SK-N-SH (cell line): ENCODE measurements around the gene ULK1. TPM values are rescaled to one million over a fixed set of nuclear protein-coding genes. Genes with fewer than 3 reads are reported as not detected.

ENCODE experiments used
- CTCF ChIA-PET: fragments of 300-600, 350-600 bp; formaldehyde crosslinking; extraction: SDS; loops from one replicate; lab custom pipeline; 2021; lab: Yijun Ruan, JAX
- POLR2A ChIA-PET: fragments of 350-600 bp; sonication (Branson Sonifier 250); formaldehyde crosslinking; extraction: SDS; loops from one replicate; lab custom pipeline; 2020; ENCODE audit warnings: antibody characterized with exemption, inconsistent platforms; lab: Yijun Ruan, JAX
- DNase-seq: peaks from one replicate; pipeline ENCODE4 v3.0.0; 2012
- H2AFZ ChIP-seq: fragments of 200-600 bp; sonication (generic); 2 replicates; pipeline ENCODE4 v1.8.1; 2016; ENCODE audit warnings: antibody characterized with exemption, mild to moderate bottlenecking, low read depth
- H3F3A ChIP-seq: fragments of 200-600 bp; sonication (generic); replicated peaks from 2 replicates; pipeline ENCODE3; 2016; ENCODE audit warnings: antibody characterized with exemption, mild to moderate bottlenecking; ENCODE audit not compliant: insufficient read depth
- H3K27ac ChIP-seq, 2 experiments: fragments of 200-500 bp in 1 of 2; fragments of 200-600 bp in 1 of 2; sonication (Bioruptor generic) in 1 of 2; sonication (generic), shearing (Covaris generic) in 1 of 2; 2 replicates each; pipeline versions ENCODE4 v1.5.1 to v1.6.1; 2014 to 2016; ENCODE audit warnings: low read depth in 2 of 2, inconsistent platforms in 1 of 2, low read length in 1 of 2, mild to moderate bottlenecking in 1 of 2, mixed read lengths in 1 of 2
- H3K27me3 ChIP-seq: fragments of 200-600 bp; sonication (generic), shearing (Covaris generic); 2 replicates; pipeline ENCODE4 v1.6.1; 2016; ENCODE audit warnings: mixed run types; ENCODE audit not compliant: insufficient read depth
- H3K36me3 ChIP-seq, 2 experiments: fragments of 200-500 bp in 1 of 2; fragments of 200-600 bp in 1 of 2; sonication (Bioruptor generic) in 1 of 2; sonication (generic) in 1 of 2; replicated peaks in 1 of 2; 2 replicates each; pipeline versions ENCODE3 to v1.5.1; 2014 to 2016; ENCODE audit warnings: low read length in 1 of 2, mild to moderate bottlenecking in 1 of 2; ENCODE audit not compliant: insufficient read depth in 2 of 2, control insufficient read depth in 1 of 2
- H3K4me1 ChIP-seq, 2 experiments: fragments of 200-500 bp in 1 of 2; fragments of 200-600 bp in 1 of 2; sonication (Bioruptor generic) in 1 of 2; sonication (generic), shearing (Covaris generic) in 1 of 2; 2 replicates each; pipeline versions ENCODE4 v1.5.1 to v1.6.1; 2014 to 2016; ENCODE audit warnings: low read depth in 1 of 2, low read length in 1 of 2, mixed run types in 1 of 2; ENCODE audit not compliant: insufficient read depth in 2 of 2, control insufficient read depth in 1 of 2
- H3K4me2 ChIP-seq: fragments of 200-600 bp; sonication (generic), shearing (Covaris generic); 2 replicates; pipeline ENCODE4 v1.6.1; 2017; ENCODE audit warnings: mixed run types
- H3K4me3 ChIP-seq, 2 experiments: fragments of 200-500 bp in 1 of 2; fragments of 200-600 bp in 1 of 2; sonication (Bioruptor generic) in 1 of 2; sonication (generic), shearing (Covaris generic) in 1 of 2; 2 replicates each; pipeline versions ENCODE4 v1.5.1 to v1.8.1; 2014 to 2016; ENCODE audit warnings: low read depth in 2 of 2, inconsistent platforms in 1 of 2, low read length in 1 of 2, mild to moderate bottlenecking in 1 of 2, mixed read lengths in 1 of 2, moderate library complexity in 1 of 2
- H3K79me2 ChIP-seq: fragments of 200-600 bp; sonication (generic); 2 replicates; pipeline ENCODE4 v1.8.1; 2017; ENCODE audit warnings: mild to moderate bottlenecking; ENCODE audit not compliant: insufficient read depth
- H3K9ac ChIP-seq: fragments of 200-600 bp; sonication (generic); 2 replicates; pipeline ENCODE4 v1.6.1; 2017; ENCODE audit warnings: mixed run types
- H3K9me2 ChIP-seq: fragments of 200-600 bp; sonication (generic); 2 replicates; pipeline ENCODE4 v1.6.1; 2017; ENCODE audit warnings: mixed run types
- H3K9me3 ChIP-seq: fragments of 200-600 bp; sonication (generic); 2 replicates; pipeline ENCODE4 v1.6.1; 2017; ENCODE audit warnings: mixed run types, mild to moderate bottlenecking, moderate library complexity
- H4K20me1 ChIP-seq: fragments of 200-600 bp; sonication (generic); 2 replicates; pipeline ENCODE4 v1.6.1; 2017; ENCODE audit warnings: mild to moderate bottlenecking, mixed run types; ENCODE audit not compliant: insufficient read depth
- CHD2 ChIP-seq: fragments of 150-350 bp; IDR thresholded peaks from 2 replicates; pipeline ENCODE4 v1.6.1; 2018; ENCODE audit warnings: low read length; ENCODE audit not compliant: partially characterized antibody
- EP300 ChIP-seq, 2 experiments: IDR thresholded peaks; 2 replicates each; pipeline versions ENCODE4 v1.4.0 to v1.6.1; 2012; ENCODE audit warnings: borderline replicate concordance in 1 of 2, low read depth in 1 of 2, low read length in 1 of 2
- EZH2phosphoT487 ChIP-seq: fragments of 200-600 bp; sonication (generic); IDR thresholded peaks from 2 replicates; pipeline ENCODE4 v1.6.1; 2017; ENCODE audit warnings: low read depth, mixed run types, mild to moderate bottlenecking, antibody characterized with exemption, moderate library complexity, borderline replicate concordance
- FOSL2 ChIP-seq: IDR thresholded peaks from 2 replicates; pipeline ENCODE4 v1.4.0; 2012; ENCODE audit warnings: low read depth, mild to moderate bottlenecking, moderate library complexity, borderline replicate concordance
- FOXJ3 ChIP-seq: sonication (generic); formaldehyde crosslinking; IDR thresholded peaks from 2 replicates; pipeline ENCODE4 v1.5.1; 2020; ENCODE audit warnings: mild to moderate bottlenecking, missing genetic modification reagents
- FOXM1 ChIP-seq: IDR thresholded peaks from 2 replicates; pipeline ENCODE4 v1.4.0; 2012; ENCODE audit warnings: low read depth, mild to moderate bottlenecking
- GABPA ChIP-seq: IDR thresholded peaks from 2 replicates; pipeline ENCODE4 v1.4.0; 2012; ENCODE audit warnings: low read depth, mild to moderate bottlenecking
- GATA2 ChIP-seq: sonication (generic); formaldehyde crosslinking; IDR thresholded peaks from 2 replicates; pipeline ENCODE4 v1.5.0; 2020; ENCODE audit warnings: mild to moderate bottlenecking, missing genetic modification reagents
- MAX ChIP-seq: IDR thresholded peaks from 2 replicates; pipeline ENCODE4 v1.4.0; 2012; ENCODE audit warnings: low read depth
- MEF2A ChIP-seq: IDR thresholded peaks from 2 replicates; pipeline ENCODE4 v1.4.0; 2012; ENCODE audit warnings: low read depth, borderline replicate concordance
- POLR2AphosphoS5 ChIP-seq: IDR thresholded peaks from 2 replicates; pipeline ENCODE4 v1.6.1; 2012; ENCODE audit warnings: low read depth, low read length
- REST ChIP-seq: IDR thresholded peaks from 2 replicates; pipeline ENCODE4 v1.6.1; 2012; ENCODE audit warnings: mild to moderate bottlenecking, low read depth, low read length, moderate library complexity
- SMC3 ChIP-seq: IDR thresholded peaks from 2 replicates; pipeline ENCODE4 v1.6.1; 2012; ENCODE audit warnings: low read depth, low read length, improper control_type of control experiment
- USF2 ChIP-seq: fragments of 150-350 bp; IDR thresholded peaks from 2 replicates; pipeline ENCODE4 v1.6.1; 2017; ENCODE audit warnings: antibody characterized with exemption, low read length, low read depth, borderline replicate concordance
- YY1 ChIP-seq: IDR thresholded peaks from 2 replicates; pipeline ENCODE4 v1.4.0; 2012; ENCODE audit warnings: low read depth, mild to moderate bottlenecking
- WGBS: methylation state at CpG from one replicate; pipeline ENCODE4 v1.1.6; 2017; ENCODE audit warnings: low lambda C conversion rate; 5-methylcytosine and 5-hydroxymethylcytosine counted together
- polyA plus RNA-seq, 3 experiments: library from polyadenylated mRNA; depleted of rRNA; stranded (reverse); fragments of >200 nt; gene quantifications; 2 replicates each; pipeline ENCODE4 v1.2.3, GENCODE V29; 2012
- TF ChIP-seq, protein P1 (sequence below): IDR thresholded peaks from 2 replicates; pipeline ENCODE4; 2012
- TF ChIP-seq, protein P2 (sequence below): IDR thresholded peaks from 2 replicates; pipeline ENCODE4 v1.4.0; 2012; ENCODE audit warnings: low read depth, borderline replicate concordance

Gene ULK1
- polyA plus RNA-seq, 1 of the 3 experiments (the other 2 are of a cell fraction): 10.7 TPM

GRCh38 chr12:131872154-131873051, 22.0 kb upstream of the ULK1 start:
- no peaks in the 10 kb centered on the region for H3K9me2 ChIP-seq
- H3K36me3 ChIP-seq: no peaks in the 10 kb centered on the region
- H3K4me3 ChIP-seq: no peak overlapping the region
- WGBS: 63% methylated on average over 17 of the region's 21 CpGs
- no peak overlapping the region; a peak in 1 of 4 replicates for H3K27ac ChIP-seq
- CTCF ChIA-PET: interaction anchor here (0.6 to 2.5 kb wide), 4 partner anchors 10 to 40 kb away, joined by 3 to 13 read pairs (median 4); no protein-coding TSS in a partner anchor
- POLR2A ChIA-PET: interaction anchor here (1.2 kb wide), 1 partner anchor 10 kb away, joined by 3 read pairs; no protein-coding TSS in a partner anchor
- H2AFZ ChIP-seq: no peak overlapping the region
- no peaks in the 10 kb centered on the region for H4K20me1 ChIP-seq
- H3K9me3 ChIP-seq: no peaks in the 10 kb centered on the region
- H3F3A ChIP-seq: no peaks in the 10 kb centered on the region
- no peaks in the 10 kb centered on the region for H3K27me3 ChIP-seq
- no peak overlapping the region for H3K4me2 ChIP-seq
- peak; percentile 42 for DNase-seq
- no peaks in the 10 kb centered on the region for H3K79me2 ChIP-seq
- peaks cover 4 to 7% of the 10 kb centered on the region in 2 experiments; a peak in 2 of 4 replicates for H3K4me1 ChIP-seq
- no peak overlapping the region for H3K9ac ChIP-seq
- TF ChIP-seq MEF2A: no peak
- no peak for TF ChIP-seq FOXJ3 (CRISPR knock-in tag)
- TF ChIP-seq EP300 (IDR thresholded peaks at IDR 0.05; ENCODE audit: borderline replicate concordance in 1 of 2, low read depth in 1 of 2, low read length in 1 of 2): no peak
- peak; percentile 28; the same call in 1 of the 2 replicates for TF ChIP-seq FOSL2

GRCh38 chr12:131873293-131873692, 21.1 kb upstream of the ULK1 start:
- Histone ChIP-seq H4K20me1 (no peaks in the 10 kb centered on the region), H3K36me3 (no peaks in the 10 kb centered on the region), H3K79me2 (no peaks in the 10 kb centered on the region), H3K9me2 (no peaks in the 10 kb centered on the region), H2AFZ (no peak overlapping the region), H3K27me3 (no peaks in the 10 kb centered on the region; the same call in 1 of the 2 replicates), H3K27ac (no peak overlapping the region), H3K4me3 (no peak overlapping the region), H3K4me1 (peaks cover 4 to 7% of the 10 kb centered on the region in 2 experiments; a peak in 2 of 4 replicates), H3K4me2 (no peak overlapping the region), H3F3A (no peaks in the 10 kb centered on the region), H3K9me3 (no peaks in the 10 kb centered on the region), H3K9ac (no peak overlapping the region)
- CTCF ChIA-PET: interaction anchor here (0.7 to 2.5 kb wide), 4 partner anchors 9 to 37 kb away, joined by 3 to 13 read pairs (median 4); no protein-coding TSS in a partner anchor
- 93% methylated on average over 18 of the region's 21 CpGs for WGBS
- POLR2A ChIA-PET: interaction anchor here (1.1 to 1.2 kb wide), 2 partner anchors 9 to 10 kb away, joined by 3 read pairs; no protein-coding TSS in a partner anchor
- no peak for DNase-seq
- TF ChIP-seq REST (no peak), POLR2AphosphoS5 (no peak), GATA2 (CRISPR knock-in tag) (no peak), SMC3 (no peak), YY1 (no peak), USF2 (no peak), MAX (no peak), FOXJ3 (CRISPR knock-in tag) (no peak), EZH2phosphoT487 (no peak), CHD2 (no peak), FOXM1 (no peak), GABPA (no peak)
- TF ChIP-seq, protein P1, sequence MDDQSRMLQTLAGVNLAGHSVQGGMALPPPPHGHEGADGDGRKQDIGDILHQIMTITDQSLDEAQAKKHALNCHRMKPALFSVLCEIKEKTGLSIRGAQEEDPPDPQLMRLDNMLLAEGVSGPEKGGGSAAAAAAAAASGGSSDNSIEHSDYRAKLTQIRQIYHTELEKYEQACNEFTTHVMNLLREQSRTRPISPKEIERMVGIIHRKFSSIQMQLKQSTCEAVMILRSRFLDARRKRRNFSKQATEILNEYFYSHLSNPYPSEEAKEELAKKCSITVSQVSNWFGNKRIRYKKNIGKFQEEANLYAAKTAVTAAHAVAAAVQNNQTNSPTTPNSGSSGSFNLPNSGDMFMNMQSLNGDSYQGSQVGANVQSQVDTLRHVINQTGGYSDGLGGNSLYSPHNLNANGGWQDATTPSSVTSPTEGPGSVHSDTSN: no peak
- TF ChIP-seq, protein P2, sequence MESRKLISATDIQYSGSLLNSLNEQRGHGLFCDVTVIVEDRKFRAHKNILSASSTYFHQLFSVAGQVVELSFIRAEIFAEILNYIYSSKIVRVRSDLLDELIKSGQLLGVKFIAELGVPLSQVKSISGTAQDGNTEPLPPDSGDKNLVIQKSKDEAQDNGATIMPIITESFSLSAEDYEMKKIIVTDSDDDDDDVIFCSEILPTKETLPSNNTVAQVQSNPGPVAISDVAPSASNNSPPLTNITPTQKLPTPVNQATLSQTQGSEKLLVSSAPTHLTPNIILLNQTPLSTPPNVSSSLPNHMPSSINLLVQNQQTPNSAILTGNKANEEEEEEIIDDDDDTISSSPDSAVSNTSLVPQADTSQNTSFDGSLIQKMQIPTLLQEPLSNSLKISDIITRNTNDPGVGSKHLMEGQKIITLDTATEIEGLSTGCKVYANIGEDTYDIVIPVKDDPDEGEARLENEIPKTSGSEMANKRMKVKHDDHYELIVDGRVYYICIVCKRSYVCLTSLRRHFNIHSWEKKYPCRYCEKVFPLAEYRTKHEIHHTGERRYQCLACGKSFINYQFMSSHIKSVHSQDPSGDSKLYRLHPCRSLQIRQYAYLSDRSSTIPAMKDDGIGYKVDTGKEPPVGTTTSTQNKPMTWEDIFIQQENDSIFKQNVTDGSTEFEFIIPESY: no peak
